KMS-11 (cell line): ENCODE data around the gene FRMD4A.
"Not testable (repeated sequence)": the region's sequence is repeated elsewhere in the genome, so short reads cannot be mapped to it uniquely, and the experiment has no call there.

Experiments
- H2AFZ ChIP-seq: fragments of 200-600 bp; sonication (generic); 2 replicates; pipeline ENCODE4 v1.6.1; 2016; ENCODE audit warnings: antibody characterized with exemption, mixed run types, low read depth
- H3K27ac ChIP-seq: fragments of 200-600 bp; sonication (generic); 2 replicates; pipeline ENCODE4 v1.6.1; 2016; ENCODE audit warnings: mild to moderate bottlenecking, mixed run types
- H3K27me3 ChIP-seq: fragments of 200-600 bp; sonication (generic); 2 replicates; pipeline ENCODE4 v1.6.1; 2017; ENCODE audit warnings: mild to moderate bottlenecking, low read depth, mixed run types, moderate library complexity; ENCODE audit not compliant: insufficient read depth
- H3K36me3 ChIP-seq: fragments of 200-600 bp; sonication (generic); 2 replicates; pipeline ENCODE4 v1.6.1; 2017; ENCODE audit warnings: mild to moderate bottlenecking, mixed run types; ENCODE audit not compliant: insufficient read depth
- H3K4me1 ChIP-seq: fragments of 200-600 bp; sonication (generic); 2 replicates; pipeline ENCODE4 v1.6.1; 2016; ENCODE audit warnings: mild to moderate bottlenecking, low read depth, mixed run types; ENCODE audit not compliant: poor library complexity, severe bottlenecking
- H3K4me2 ChIP-seq: fragments of 200-600 bp; sonication (generic); 2 replicates; pipeline ENCODE4 v1.7.0; 2016; ENCODE audit warnings: mild to moderate bottlenecking, mixed run types
- H3K4me3 ChIP-seq: fragments of 200-600 bp; sonication (generic); IDR thresholded peaks from 2 replicates; pipeline ENCODE4 v1.6.1; 2017; ENCODE audit warnings: low read depth, low read length, mixed read lengths; ENCODE audit not compliant: insufficient read depth
- H3K79me2 ChIP-seq: fragments of 200-600 bp; sonication (generic); 2 replicates; pipeline ENCODE4 v1.6.1; 2016; ENCODE audit warnings: low read depth, mixed run types; ENCODE audit not compliant: insufficient read depth
- H3K9ac ChIP-seq: fragments of 200-600 bp; sonication (generic); 2 replicates; pipeline ENCODE4 v1.6.1; 2016; ENCODE audit warnings: mild to moderate bottlenecking, mixed run types
- H4K20me1 ChIP-seq: fragments of 200-600 bp; sonication (generic); 2 replicates; pipeline ENCODE4 v1.6.1; 2016; ENCODE audit warnings: mild to moderate bottlenecking, mixed run types; ENCODE audit not compliant: insufficient read depth
- TF ChIP-seq, protein P1 (sequence below): fragments of 200-600 bp; sonication (generic); conservative IDR thresholded peaks from 2 replicates; pipeline ENCODE4 v1.6.1; 2017; ENCODE audit warnings: low read depth, mild to moderate bottlenecking, antibody characterized with exemption, low read length, moderate library complexity, mixed read lengths

The FRMD4A gene

DNA sequence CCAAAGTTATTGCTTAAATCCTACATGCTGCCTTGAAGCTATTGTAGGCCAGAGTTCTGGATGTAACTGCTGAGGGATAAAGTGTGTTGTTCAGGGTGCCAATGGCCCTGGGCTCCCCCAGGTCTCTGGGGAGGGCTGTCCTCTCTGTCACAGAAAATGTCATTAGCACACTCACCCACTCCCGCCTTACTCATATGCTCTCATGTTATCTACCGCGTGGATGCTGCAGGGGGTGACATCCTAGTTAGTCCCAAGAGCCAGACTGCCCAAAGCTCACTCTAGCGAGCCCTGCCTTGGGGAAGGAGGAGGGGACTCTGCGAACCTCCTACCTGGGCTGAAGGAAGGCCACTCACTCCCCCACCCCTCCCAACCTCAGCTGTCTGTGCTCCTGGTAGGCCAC is 122.5 kb downstream of the FRMD4A start:
- H3K79me2 ChIP-seq: no peaks in the 10 kb centered on the region
- no peaks in the 10 kb centered on the region for H3K27me3 ChIP-seq
- no peak overlapping the region for H3K27ac ChIP-seq
- H3K9ac ChIP-seq: no peak overlapping the region
- no peaks in the 10 kb centered on the region for H3K36me3 ChIP-seq
- TF ChIP-seq, protein P1, sequence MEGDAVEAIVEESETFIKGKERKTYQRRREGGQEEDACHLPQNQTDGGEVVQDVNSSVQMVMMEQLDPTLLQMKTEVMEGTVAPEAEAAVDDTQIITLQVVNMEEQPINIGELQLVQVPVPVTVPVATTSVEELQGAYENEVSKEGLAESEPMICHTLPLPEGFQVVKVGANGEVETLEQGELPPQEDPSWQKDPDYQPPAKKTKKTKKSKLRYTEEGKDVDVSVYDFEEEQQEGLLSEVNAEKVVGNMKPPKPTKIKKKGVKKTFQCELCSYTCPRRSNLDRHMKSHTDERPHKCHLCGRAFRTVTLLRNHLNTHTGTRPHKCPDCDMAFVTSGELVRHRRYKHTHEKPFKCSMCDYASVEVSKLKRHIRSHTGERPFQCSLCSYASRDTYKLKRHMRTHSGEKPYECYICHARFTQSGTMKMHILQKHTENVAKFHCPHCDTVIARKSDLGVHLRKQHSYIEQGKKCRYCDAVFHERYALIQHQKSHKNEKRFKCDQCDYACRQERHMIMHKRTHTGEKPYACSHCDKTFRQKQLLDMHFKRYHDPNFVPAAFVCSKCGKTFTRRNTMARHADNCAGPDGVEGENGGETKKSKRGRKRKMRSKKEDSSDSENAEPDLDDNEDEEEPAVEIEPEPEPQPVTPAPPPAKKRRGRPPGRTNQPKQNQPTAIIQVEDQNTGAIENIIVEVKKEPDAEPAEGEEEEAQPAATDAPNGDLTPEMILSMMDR: no peak
- H3K4me1 ChIP-seq: no peaks in the 10 kb centered on the region
- no peak overlapping the region for H3K4me3 ChIP-seq
- no peak overlapping the region for H2AFZ ChIP-seq
- no peaks in the 10 kb centered on the region for H4K20me1 ChIP-seq
- H3K4me2 ChIP-seq: no peak overlapping the region

DNA sequence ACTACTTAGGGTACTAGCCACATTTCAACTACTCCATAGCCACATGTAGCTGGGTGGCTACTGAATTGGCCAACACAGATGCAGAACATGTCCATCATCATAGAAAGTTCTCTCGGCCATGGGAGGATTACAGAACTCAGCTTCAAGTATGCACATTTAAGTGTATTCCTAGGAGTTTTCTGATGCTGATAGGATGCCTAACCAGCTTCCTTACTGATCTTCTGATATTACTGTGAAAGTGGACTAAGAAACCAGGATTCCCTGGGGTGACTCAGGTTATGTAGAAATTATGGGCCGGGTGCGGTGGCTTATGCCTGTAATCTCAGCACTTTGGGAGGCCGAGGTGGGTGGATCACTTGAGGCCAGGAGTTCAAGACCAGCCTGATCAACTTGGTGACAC is 125.5 kb downstream of the FRMD4A start:
- no peak overlapping the region for H3K4me3 ChIP-seq
- H3K4me2 ChIP-seq: no peak overlapping the region
- no peaks in the 10 kb centered on the region for H3K4me1 ChIP-seq
- H3K27ac ChIP-seq: no peak overlapping the region
- H2AFZ ChIP-seq: no peak overlapping the region
- no peaks in the 10 kb centered on the region for H3K36me3 ChIP-seq
- no peaks in the 10 kb centered on the region for H3K79me2 ChIP-seq
- H3K27me3 ChIP-seq: no peaks in the 10 kb centered on the region
- no peaks in the 10 kb centered on the region for H4K20me1 ChIP-seq
- TF ChIP-seq, protein P1: no peak
- no peak overlapping the region for H3K9ac ChIP-seq

DNA sequence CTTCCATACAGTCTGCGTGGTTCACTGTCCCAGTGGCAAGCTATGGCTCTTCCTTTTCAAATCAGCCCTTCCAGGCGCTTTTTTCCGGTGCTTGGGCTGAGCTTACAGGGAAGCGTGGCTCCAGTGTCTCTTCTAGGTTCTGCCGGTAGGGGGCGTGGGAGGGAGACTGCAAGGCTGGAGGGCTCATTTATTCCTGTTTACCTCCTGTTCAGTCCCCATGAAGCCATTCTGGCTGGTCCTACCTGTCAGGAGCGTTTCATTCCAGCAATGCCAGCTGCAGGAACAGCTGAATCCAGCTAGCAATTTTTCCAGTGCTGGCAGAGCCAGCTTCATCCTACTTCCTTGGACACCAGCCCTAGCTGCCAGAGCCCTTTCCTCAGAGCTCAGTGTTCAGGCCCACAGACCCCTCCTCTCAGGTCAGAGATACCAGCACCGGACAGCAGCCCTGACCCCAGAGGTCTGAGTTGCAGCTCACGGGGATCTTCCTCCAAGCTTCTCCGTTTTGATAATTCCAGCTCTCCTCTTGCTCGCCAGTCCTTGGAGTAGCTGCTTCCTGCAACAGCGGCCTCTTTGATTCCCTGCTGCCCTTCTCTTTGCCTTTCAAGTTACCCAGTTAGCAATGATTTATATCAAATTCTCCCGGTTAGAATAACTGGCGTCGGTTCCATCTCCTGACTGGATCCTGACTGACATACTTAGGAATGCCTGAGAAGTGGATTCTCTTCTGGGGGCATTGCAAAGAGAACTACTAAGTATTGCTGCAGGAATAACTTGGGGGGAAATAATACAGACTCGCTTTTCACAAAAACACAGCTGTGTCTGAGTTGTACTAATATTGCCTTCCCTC is 129.8 kb downstream of the FRMD4A start:
- Histone ChIP-seq H3K79me2 (no peaks in the 10 kb centered on the region), H3K27me3 (no peaks in the 10 kb centered on the region), H4K20me1 (no peaks in the 10 kb centered on the region), H3K9ac (no peak overlapping the region), H2AFZ (no peak overlapping the region), H3K4me1 (no peaks in the 10 kb centered on the region), H3K4me2 (no peak overlapping the region), H3K27ac (no peak overlapping the region), H3K4me3 (no peak overlapping the region), H3K36me3 (no peaks in the 10 kb centered on the region)
- TF ChIP-seq, protein P1: no peak

DNA sequence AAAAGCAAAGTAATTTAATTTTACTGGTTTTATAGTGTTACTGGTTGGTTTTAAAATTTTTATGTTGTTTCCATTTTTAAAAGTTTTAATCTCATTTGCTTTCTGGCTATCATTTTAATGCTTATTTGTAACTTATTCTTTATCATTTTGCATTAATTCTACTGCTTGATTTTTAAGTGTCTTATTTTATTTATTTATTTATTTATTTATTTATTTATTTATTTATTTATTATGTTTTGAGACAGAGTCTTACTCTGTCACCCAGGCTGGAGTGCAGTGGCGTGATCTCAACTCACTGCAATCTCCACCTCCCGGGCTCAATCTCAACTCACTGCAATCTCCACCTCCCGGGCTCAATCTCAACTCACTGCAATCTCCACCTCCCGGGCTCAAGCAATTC is 131.6 kb downstream of the FRMD4A start:
- H3K27me3 ChIP-seq, H2AFZ ChIP-seq, H3K9ac ChIP-seq, H4K20me1 ChIP-seq, H3K79me2 ChIP-seq, H3K4me1 ChIP-seq, H3K4me3 ChIP-seq, H3K4me2 ChIP-seq, H3K36me3 ChIP-seq, H3K27ac ChIP-seq: not testable (repeated sequence)

DNA sequence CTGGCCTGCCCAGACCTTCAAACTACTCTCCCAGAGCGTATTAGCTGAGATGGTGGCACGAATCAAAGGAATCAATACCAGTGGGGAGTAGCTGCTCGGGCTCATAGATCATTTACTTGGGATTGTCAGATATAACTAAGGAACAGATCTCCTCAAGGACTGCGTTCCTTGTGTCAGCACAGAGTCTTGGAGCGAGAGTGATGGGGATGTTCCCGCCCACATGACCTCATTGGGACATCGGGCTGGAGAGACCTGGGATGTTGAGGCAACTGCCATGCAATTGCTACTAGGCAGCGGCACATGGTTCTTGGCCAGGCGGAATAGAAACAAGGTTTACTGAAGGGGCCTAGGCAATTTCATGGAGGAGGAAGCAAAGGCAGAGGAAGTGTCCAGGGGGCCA is 132.6 kb downstream of the FRMD4A start:
- H3K27me3 ChIP-seq: no peaks in the 10 kb centered on the region
- H3K4me3 ChIP-seq: no peak overlapping the region
- TF ChIP-seq, protein P1: no peak
- no peaks in the 10 kb centered on the region for H3K79me2 ChIP-seq
- H3K4me2 ChIP-seq: no peak overlapping the region
- H4K20me1 ChIP-seq: no peaks in the 10 kb centered on the region
- H3K27ac ChIP-seq: no peak overlapping the region
- H3K4me1 ChIP-seq: no peaks in the 10 kb centered on the region
- H3K9ac ChIP-seq: no peak overlapping the region
- no peaks in the 10 kb centered on the region for H3K36me3 ChIP-seq
- H2AFZ ChIP-seq: no peak overlapping the region
